ENCODE results near the gene PRX.

- TF ChIP-seq, protein P1, sequence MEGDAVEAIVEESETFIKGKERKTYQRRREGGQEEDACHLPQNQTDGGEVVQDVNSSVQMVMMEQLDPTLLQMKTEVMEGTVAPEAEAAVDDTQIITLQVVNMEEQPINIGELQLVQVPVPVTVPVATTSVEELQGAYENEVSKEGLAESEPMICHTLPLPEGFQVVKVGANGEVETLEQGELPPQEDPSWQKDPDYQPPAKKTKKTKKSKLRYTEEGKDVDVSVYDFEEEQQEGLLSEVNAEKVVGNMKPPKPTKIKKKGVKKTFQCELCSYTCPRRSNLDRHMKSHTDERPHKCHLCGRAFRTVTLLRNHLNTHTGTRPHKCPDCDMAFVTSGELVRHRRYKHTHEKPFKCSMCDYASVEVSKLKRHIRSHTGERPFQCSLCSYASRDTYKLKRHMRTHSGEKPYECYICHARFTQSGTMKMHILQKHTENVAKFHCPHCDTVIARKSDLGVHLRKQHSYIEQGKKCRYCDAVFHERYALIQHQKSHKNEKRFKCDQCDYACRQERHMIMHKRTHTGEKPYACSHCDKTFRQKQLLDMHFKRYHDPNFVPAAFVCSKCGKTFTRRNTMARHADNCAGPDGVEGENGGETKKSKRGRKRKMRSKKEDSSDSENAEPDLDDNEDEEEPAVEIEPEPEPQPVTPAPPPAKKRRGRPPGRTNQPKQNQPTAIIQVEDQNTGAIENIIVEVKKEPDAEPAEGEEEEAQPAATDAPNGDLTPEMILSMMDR (IDR thresholded peaks at IDR 0.05), result no peak
- TF ChIP-seq POLR2A (IDR thresholded peaks at IDR 0.05), result no peak
Observed at GRCh38 chr19:40356681-40357595, 56.2 kb downstream of the PRX start.
